HepG2 (cell line): ENCODE measurements around the gene CDHR5. TPM values are rescaled to one million over a fixed set of nuclear protein-coding genes. Genes with fewer than 3 reads are reported as not detected.

ENCODE experiments used
- ATAC-seq: fragments of 200-7000 bp; cut with Tn5 transposase; 3 replicates; pipeline ENCODE4 v1.9.1; 2020; ENCODE audit warnings: mild to moderate bottlenecking, moderate library complexity
- BruUV-seq: library from RNA; stranded (reverse); fragments of 400-500 nt; replicated peaks from 2 replicates; lab custom pipeline; 2021; lab: Mats Ljungman, UMichigan
- CTCF ChIA-PET: fragments of 300-600 bp; formaldehyde crosslinking; extraction: SDS; loops from one replicate; lab custom pipeline; 2021; ENCODE audit warnings: low total read pairs, inconsistent platforms, low intra/inter-chr PET ratio; lab: Yijun Ruan, JAX
- POLR2A ChIA-PET: fragments of 350-600 bp; sonication (Branson Sonifier 250); formaldehyde crosslinking; loops from one replicate; lab custom pipeline; 2020; ENCODE audit warnings: antibody characterized with exemption, inconsistent platforms; lab: Yijun Ruan, JAX
- DNase-seq: peaks from one replicate; pipeline ENCODE4 v3.0.0-alpha.2; 2015; ENCODE audit warnings: low spot score
- FAIRE-seq: peaks from 3 replicates; lab custom pipeline; 2011; peaks lifted over from hg19 to GRCh38; lab: Jason Lieb, UNC
- H2AFZ ChIP-seq: one replicate; pipeline ENCODE4 v1.6.1; 2011; ENCODE audit warnings: low read length, inconsistent platforms
- H3K27ac ChIP-seq: fragments of 300-600 bp; 3 replicates; pipeline ENCODE4 v1.8.0; 2011; ENCODE audit warnings: mixed run types, mild to moderate bottlenecking, mixed read lengths, low read length, inconsistent platforms; ENCODE audit not compliant: insufficient read depth; ENCODE audit errors: extremely low read length
- H3K27me3 ChIP-seq, 2 experiments: fragments of 200-600 bp in 1 of 2; 2 replicates in 1 of 2; 3 replicates in 1 of 2; pipeline versions ENCODE4 v1.6.0 to v1.8.0; 2011; ENCODE audit warnings: low read length in 2 of 2, mild to moderate bottlenecking in 2 of 2, moderate library complexity in 2 of 2, inconsistent platforms in 1 of 2; ENCODE audit not compliant: insufficient read depth in 2 of 2, control insufficient read depth in 1 of 2
- H3K36me3 ChIP-seq, 2 experiments: fragments of 200-600 bp in 1 of 2; replicated peaks in 1 of 2; 2 replicates in 1 of 2; 3 replicates in 1 of 2; pipeline versions ENCODE4 v1.5.1 to v1.8.0; 2011; ENCODE audit warnings: low read length in 2 of 2, inconsistent platforms in 1 of 2; ENCODE audit not compliant: insufficient read depth in 2 of 2, control insufficient read depth in 1 of 2
- H3K4me1 ChIP-seq: 2 replicates; pipeline ENCODE4 v1.5.1; 2012; ENCODE audit warnings: low read length, inconsistent platforms; ENCODE audit not compliant: insufficient read depth
- H3K4me2 ChIP-seq: 2 replicates; pipeline ENCODE4 v1.6.0; 2011; ENCODE audit warnings: low read depth, low read length, inconsistent platforms
- H3K4me3 ChIP-seq, 3 experiments: fragments of 200-600 bp in 1 of 3; sonication (generic), shearing (Covaris generic) in 1 of 3; replicated peaks in 1 of 3; 2 replicates each; pipeline ENCODE4 v1.5.1; 2011 to 2016; ENCODE audit warnings: low read length in 3 of 3, inconsistent platforms in 2 of 3, low read depth in 2 of 3, mild to moderate bottlenecking in 2 of 3, control low read depth in 1 of 3, mixed read lengths in 1 of 3; ENCODE audit not compliant: insufficient read depth in 1 of 3
- H3K79me2 ChIP-seq: one replicate; pipeline ENCODE4 v1.6.1; 2011; ENCODE audit warnings: low read length, inconsistent platforms; ENCODE audit not compliant: insufficient read depth
- H3K9ac ChIP-seq: 2 replicates; pipeline ENCODE4 v1.6.0; 2011; ENCODE audit warnings: mild to moderate bottlenecking, low read depth, low read length, inconsistent platforms; ENCODE audit not compliant: insufficient read depth
- H3K9me3 ChIP-seq: 2 replicates; pipeline ENCODE4 v1.5.1; 2012; ENCODE audit warnings: mild to moderate bottlenecking, low read length
- H4K20me1 ChIP-seq: 2 replicates; pipeline ENCODE4 v1.6.0; 2011; ENCODE audit warnings: inconsistent platforms, mild to moderate bottlenecking, low read length, moderate library complexity; ENCODE audit not compliant: insufficient read depth
- GRHL1 ChIP-seq: sonication (generic); formaldehyde crosslinking; conservative IDR thresholded peaks from 2 replicates; pipeline ENCODE4 v1.8.0; 2022; ENCODE audit warnings: missing genetic modification reagents
- JDP2 ChIP-seq: sonication (generic); formaldehyde crosslinking; IDR thresholded peaks from 2 replicates; pipeline ENCODE4 v1.8.1; 2022; ENCODE audit warnings: missing genetic modification reagents, borderline replicate concordance
- MXI1 ChIP-seq: IDR thresholded peaks from 3 replicates; pipeline ENCODE4 v1.6.1; 2012; ENCODE audit warnings: low read depth, low read length, inconsistent platforms, borderline replicate concordance
- NRL ChIP-seq: sonication (generic); formaldehyde crosslinking; IDR thresholded peaks from 2 replicates; pipeline ENCODE4 v1.5.0; 2020; ENCODE audit warnings: missing genetic modification reagents, mild to moderate bottlenecking, moderate library complexity, borderline replicate concordance
- RBM22 ChIP-seq: fragments of 200-400 bp; formaldehyde crosslinking; optimal IDR thresholded peaks from 2 replicates; pipeline ENCODE3; 2017; ENCODE audit warnings: mild to moderate bottlenecking, low read length, moderate library complexity
- TBX3 ChIP-seq: fragments of 450-650 bp; IDR thresholded peaks from 2 replicates; pipeline ENCODE4 v1.6.1; 2017; ENCODE audit warnings: antibody characterized with exemption, mild to moderate bottlenecking, inconsistent platforms, borderline replicate concordance
- ZNF121 ChIP-seq: sonication (generic); formaldehyde crosslinking; IDR thresholded peaks from 2 replicates; pipeline ENCODE4 v1.5.0; 2020; ENCODE audit warnings: mild to moderate bottlenecking, missing genetic modification reagents
- ZNF816 ChIP-seq: sonication (generic); formaldehyde crosslinking; IDR thresholded peaks from 2 replicates; pipeline ENCODE4 v1.8.0; 2022; ENCODE audit warnings: missing genetic modification reagents, mild to moderate bottlenecking, borderline replicate concordance
- ZNF891 ChIP-seq: sonication (generic); formaldehyde crosslinking; IDR thresholded peaks from 2 replicates; pipeline ENCODE4 v1.5.0; 2020; ENCODE audit warnings: mild to moderate bottlenecking, missing genetic modification reagents
- WGBS: methylation state at CpG from one replicate; pipeline ENCODE4 v1.1.6; 2017; ENCODE audit warnings: low lambda C conversion rate; 5-methylcytosine and 5-hydroxymethylcytosine counted together
- in situ Hi-C: cut with HindIII; loops from 2 replicates; pipeline ENCODE4 v1.10.0; 2017; ENCODE audit warnings: low pct_unique_long_range_greater_than_20kb; ENCODE audit not compliant: extremely low pct_ligation_motif_present
- intact Hi-C: fragments of 100-400 bp; cut with micrococcal nuclease; formaldehyde crosslinking; loops from one replicate; pipeline ENCODE4 v1.10.0; 2022; ENCODE audit not compliant: unreplicated experiment
- polyA plus RNA-seq, 8 experiments: library from polyadenylated mRNA; depleted of rRNA in 3 of 8; stranded (reverse) in 7 of 8; unstranded in 1 of 8; fragments of >200 nt; fragmentation: Illumina TruSeq in 4 of 8; extraction: Trizol in 4 of 8; gene quantifications; 2 replicates each; pipeline versions ENCODE4 v1.2.1 to v1.2.3, GENCODE V29; 2011 to 2016; ENCODE audit warnings: low read depth in 4 of 8, missing spikeins in 1 of 8, mixed read lengths in 1 of 8; ENCODE audit not compliant: insufficient read depth in 1 of 8
- total RNA-seq, 5 experiments: library from RNA; depleted of rRNA; stranded (reverse); fragments of >200 nt; fragmentation: Illumina TruSeq; extraction: Trizol; gene quantifications; 2 replicates each; pipeline ENCODE4 v1.2.3, GENCODE V29; 2016; ENCODE audit warnings: low read depth in 1 of 5
- TF ChIP-seq, protein P1 (sequence below): sonication (generic); formaldehyde crosslinking; IDR thresholded peaks from 2 replicates; pipeline ENCODE4 v1.4.0; 2020; ENCODE audit warnings: missing genetic modification reagents, borderline replicate concordance
- TF ChIP-seq, protein P2 (sequence below): sonication (generic); formaldehyde crosslinking; IDR thresholded peaks from 2 replicates; pipeline ENCODE4 v1.5.0; 2020; ENCODE audit warnings: mild to moderate bottlenecking, missing genetic modification reagents, moderate library complexity

CDHR5 gene
- total and polyA plus RNA-seq, 2 of the 13 experiments (the other 11 are each of a cell fraction or from before 2014, with no cell fraction given) = 0.46 to 0.71 TPM

- CTCF ChIA-PET = no interaction called here
- Histone ChIP-seq H3K27me3 (no peaks in the 10 kb centered on the region), H3K9ac (no peak overlapping the region), H3K4me1 (no peaks in the 10 kb centered on the region), H3K4me2 (no peak overlapping the region), H2AFZ (no peak overlapping the region), H3K36me3 (peaks cover 45 to 85% of the 10 kb centered on the region in 2 experiments), H3K9me3 (no peaks in the 10 kb centered on the region), H3K4me3 (no peak overlapping the region)
- DNase-seq (no peak), ATAC-seq (no peak)
- in situ Hi-C loops (no loop called here), intact Hi-C loops (no loop called here)
- TF ChIP-seq NRL = 0 out of 2 replicates have a peak, but pooled peaks have one; percentile 50
- 0 out of 2 replicates have a peak, but pooled peaks have one; percentile 39 for TF ChIP-seq ZNF891 (CRISPR knock-in tag)
- TF ChIP-seq ZNF121 (CRISPR knock-in tag) = no peak
- TF ChIP-seq, all 625 proteins: peak for 2
- WGBS = 94% methylated on average over 13 of the region's 13 CpGs
- FAIRE-seq = no peak
- POLR2A ChIA-PET = no interaction called here
- H3K79me2 ChIP-seq = no peaks in the 10 kb centered on the region
- no peak overlapping the region for H3K27ac ChIP-seq
- BruUV-seq = no TSS peak
- H4K20me1 ChIP-seq = 0 out of 2 replicates have a peak, but pooled peaks cover 4% of the 10 kb centered on the region
These were observed 21.6 kb downstream of the CDHR5 start for GRCh38 chr11:603154-603553.

DNA sequence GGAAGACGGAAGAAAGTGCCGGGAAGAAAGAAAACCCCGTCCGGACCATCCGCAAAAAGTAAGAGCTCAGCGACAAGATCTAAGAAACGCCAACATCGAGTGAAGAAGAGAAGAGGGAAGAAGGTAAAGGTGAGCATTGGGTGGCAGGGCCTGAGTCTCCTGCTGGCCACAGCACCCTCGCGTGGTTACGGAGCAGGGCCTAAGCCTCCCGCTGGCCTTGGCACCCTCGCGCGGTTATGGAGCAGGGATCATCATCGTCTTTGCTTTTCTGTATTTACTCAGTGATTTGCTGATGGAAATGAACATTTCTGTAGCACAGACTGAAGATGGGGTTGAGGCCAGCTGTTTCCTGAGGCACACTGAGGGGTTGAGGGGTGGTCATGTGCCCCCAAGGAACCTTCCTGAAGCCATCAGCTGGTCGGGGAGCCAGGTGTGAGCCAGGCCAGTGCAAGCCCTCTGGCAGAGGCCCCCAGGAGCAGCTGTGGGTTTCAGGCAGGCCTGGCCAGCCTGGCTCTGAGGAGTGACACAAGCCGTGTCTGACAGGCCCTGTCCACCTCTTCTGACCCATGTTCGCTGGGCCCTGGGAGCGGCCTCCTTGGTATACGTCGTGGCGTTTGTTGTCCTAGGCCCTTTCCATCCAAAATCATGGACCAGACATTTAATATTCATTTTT, 23.0 kb downstream of the CDHR5 start:
- ATAC-seq = peak; percentile 12; the same call in 2 of the 3 replicates
- Histone ChIP-seq H2AFZ (no peak overlapping the region), H3K4me1 (no peaks in the 10 kb centered on the region), H3K36me3 (peaks cover 48 to 84% of the 10 kb centered on the region in 2 experiments), H3K9ac (no peak overlapping the region), H3K27me3 (no peaks in the 10 kb centered on the region), H3K4me3 (no peak overlapping the region), H3K27ac (no peak overlapping the region), H3K79me2 (no peaks in the 10 kb centered on the region), H4K20me1 (0 out of 2 replicates have a peak, but pooled peaks cover 4% of the 10 kb centered on the region), H3K9me3 (no peaks in the 10 kb centered on the region), H3K4me2 (no peak overlapping the region)
- WGBS = 95% methylated on average over 22 of the region's 23 CpGs
- POLR2A ChIA-PET = interaction anchor here (1.2 kb wide), 1 partner anchor 24 kb away, joined by 3 read pairs; no protein-coding TSS in a partner anchor
- FAIRE-seq = no peak
- in situ Hi-C loops = no loop called here
- CTCF ChIA-PET = no interaction called here
- BruUV-seq = no TSS peak
- intact Hi-C loops = no loop called here
- DNase-seq = no peak
- no peak for TF ChIP-seq MXI1
- TF ChIP-seq TBX3 = no peak
- TF ChIP-seq JDP2 (CRISPR knock-in tag) = no peak
- TF ChIP-seq RBM22 = peak; percentile 75
- TF ChIP-seq ZNF816 (CRISPR knock-in tag) = no peak
- no peak for TF ChIP-seq GRHL1 (CRISPR knock-in tag)
- TF ChIP-seq, protein P1, sequence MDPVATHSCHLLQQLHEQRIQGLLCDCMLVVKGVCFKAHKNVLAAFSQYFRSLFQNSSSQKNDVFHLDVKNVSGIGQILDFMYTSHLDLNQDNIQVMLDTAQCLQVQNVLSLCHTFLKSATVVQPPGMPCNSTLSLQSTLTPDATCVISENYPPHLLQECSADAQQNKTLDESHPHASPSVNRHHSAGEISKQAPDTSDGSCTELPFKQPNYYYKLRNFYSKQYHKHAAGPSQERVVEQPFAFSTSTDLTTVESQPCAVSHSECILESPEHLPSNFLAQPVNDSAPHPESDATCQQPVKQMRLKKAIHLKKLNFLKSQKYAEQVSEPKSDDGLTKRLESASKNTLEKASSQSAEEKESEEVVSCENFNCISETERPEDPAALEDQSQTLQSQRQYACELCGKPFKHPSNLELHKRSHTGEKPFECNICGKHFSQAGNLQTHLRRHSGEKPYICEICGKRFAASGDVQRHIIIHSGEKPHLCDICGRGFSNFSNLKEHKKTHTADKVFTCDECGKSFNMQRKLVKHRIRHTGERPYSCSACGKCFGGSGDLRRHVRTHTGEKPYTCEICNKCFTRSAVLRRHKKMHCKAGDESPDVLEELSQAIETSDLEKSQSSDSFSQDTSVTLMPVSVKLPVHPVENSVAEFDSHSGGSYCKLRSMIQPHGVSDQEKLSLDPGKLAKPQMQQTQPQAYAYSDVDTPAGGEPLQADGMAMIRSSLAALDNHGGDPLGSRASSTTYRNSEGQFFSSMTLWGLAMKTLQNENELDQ (CRISPR knock-in tag) = no peak
- TF ChIP-seq, protein P2, sequence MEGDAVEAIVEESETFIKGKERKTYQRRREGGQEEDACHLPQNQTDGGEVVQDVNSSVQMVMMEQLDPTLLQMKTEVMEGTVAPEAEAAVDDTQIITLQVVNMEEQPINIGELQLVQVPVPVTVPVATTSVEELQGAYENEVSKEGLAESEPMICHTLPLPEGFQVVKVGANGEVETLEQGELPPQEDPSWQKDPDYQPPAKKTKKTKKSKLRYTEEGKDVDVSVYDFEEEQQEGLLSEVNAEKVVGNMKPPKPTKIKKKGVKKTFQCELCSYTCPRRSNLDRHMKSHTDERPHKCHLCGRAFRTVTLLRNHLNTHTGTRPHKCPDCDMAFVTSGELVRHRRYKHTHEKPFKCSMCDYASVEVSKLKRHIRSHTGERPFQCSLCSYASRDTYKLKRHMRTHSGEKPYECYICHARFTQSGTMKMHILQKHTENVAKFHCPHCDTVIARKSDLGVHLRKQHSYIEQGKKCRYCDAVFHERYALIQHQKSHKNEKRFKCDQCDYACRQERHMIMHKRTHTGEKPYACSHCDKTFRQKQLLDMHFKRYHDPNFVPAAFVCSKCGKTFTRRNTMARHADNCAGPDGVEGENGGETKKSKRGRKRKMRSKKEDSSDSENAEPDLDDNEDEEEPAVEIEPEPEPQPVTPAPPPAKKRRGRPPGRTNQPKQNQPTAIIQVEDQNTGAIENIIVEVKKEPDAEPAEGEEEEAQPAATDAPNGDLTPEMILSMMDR (CRISPR knock-in tag) = 0 out of 2 replicates have a peak, but pooled peaks have one; percentile 11
